ENCODE results near the gene TLL2.

The TLL2 gene

GRCh38 chr10:96422525-96422924, 91.2 kb downstream of the TLL2 start:
- no peak overlapping the region for H3K4me3 ChIP-seq (ENCODE audit: low read length)
- no peak for DNase-seq (ENCODE audit: low read depth)
- no peak for TF ChIP-seq CTCF (conservative IDR thresholded peaks at IDR 0.05; ENCODE audit: low read depth, low read length)

DNA sequence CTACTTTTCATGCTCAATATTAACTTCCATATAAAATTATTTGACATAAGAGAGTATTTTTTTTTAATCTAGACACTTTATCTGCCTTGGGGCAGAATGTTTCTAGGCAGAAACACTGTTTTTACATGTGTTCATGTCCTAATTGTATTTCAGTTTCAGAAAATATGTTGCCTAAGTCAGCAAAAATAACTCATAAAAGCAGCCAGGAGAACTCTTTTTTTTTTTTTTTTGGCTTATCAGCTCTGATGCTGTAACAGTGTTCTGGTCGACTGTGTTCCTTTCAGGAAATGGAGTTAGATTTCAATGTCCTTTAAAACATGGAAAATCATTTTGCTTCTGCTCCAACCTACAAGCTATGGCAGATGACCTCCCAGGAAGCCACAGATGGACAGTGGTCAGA, 91.7 kb downstream of the TLL2 start:
- no peak for DNase-seq (ENCODE audit: low read depth)
- TF ChIP-seq CTCF (conservative IDR thresholded peaks at IDR 0.05; ENCODE audit: low read depth, low read length), result no peak
- H3K4me3 ChIP-seq (ENCODE audit: low read length), result no peak overlapping the region

GRCh38 chr10:96420228-96421009, 93.3 kb downstream of the TLL2 start:
- DNase-seq (ENCODE audit: low read depth), result no peak
- TF ChIP-seq CTCF (conservative IDR thresholded peaks at IDR 0.05; ENCODE audit: low read depth, low read length), result no peak
- H3K4me3 ChIP-seq (ENCODE audit: low read length), result no peak overlapping the region

GRCh38 chr10:96419351-96419750, 94.4 kb downstream of the TLL2 start:
- H3K4me3 ChIP-seq (ENCODE audit: low read length), result no peak overlapping the region
- no peak for TF ChIP-seq CTCF (conservative IDR thresholded peaks at IDR 0.05; ENCODE audit: low read depth, low read length)
- no peak for DNase-seq (ENCODE audit: low read depth)

- DNase-seq (ENCODE audit: low read depth), result no peak
- TF ChIP-seq CTCF (conservative IDR thresholded peaks at IDR 0.05; ENCODE audit: low read depth, low read length), result no peak
- no peak overlapping the region for H3K4me3 ChIP-seq (ENCODE audit: low read length)
Observed at GRCh38 chr10:96418582-96418981, 95.1 kb downstream of the TLL2 start.

- no peak overlapping the region for H3K4me3 ChIP-seq (ENCODE audit: low read length)
- no peak for DNase-seq (ENCODE audit: low read depth)
- no peak for TF ChIP-seq CTCF (conservative IDR thresholded peaks at IDR 0.05; ENCODE audit: low read depth, low read length)
Observed at GRCh38 chr10:96417441-96417840, 96.3 kb downstream of the TLL2 start.

DNA sequence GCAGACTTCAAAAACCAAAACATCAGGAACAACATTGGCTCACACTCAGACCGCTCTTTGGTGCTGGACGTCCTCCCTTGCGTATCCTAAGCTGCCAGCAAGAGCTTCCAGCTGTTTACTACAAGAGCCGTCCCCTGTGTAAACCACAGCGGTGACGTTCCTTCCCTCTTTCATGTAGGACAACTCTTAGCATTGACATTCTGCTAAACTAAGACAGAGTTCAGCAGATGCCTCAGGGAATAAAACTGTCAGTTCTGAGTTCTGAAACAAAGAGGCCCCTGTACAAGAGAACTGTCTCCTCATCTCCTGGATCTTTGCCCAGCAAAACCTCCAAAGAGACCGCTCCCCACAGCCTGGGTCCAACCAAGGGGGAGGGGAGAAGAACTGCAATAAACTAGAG, 97.1 kb downstream of the TLL2 start:
- no peak for DNase-seq (ENCODE audit: low read depth)
- no peak for TF ChIP-seq CTCF (conservative IDR thresholded peaks at IDR 0.05; ENCODE audit: low read depth, low read length)
- H3K4me3 ChIP-seq (ENCODE audit: low read length), result no peak overlapping the region
